ENCODE results near the gene LRMDA. TPM values are rescaled to one million over a fixed set of nuclear protein-coding genes. Genes with fewer than 3 reads are reported as not detected.

Gene LRMDA
- polyA plus RNA-seq, 2 of the 4 experiments (the other 2 are of a cell fraction), result 4.6 to 5.2 TPM

DNA sequence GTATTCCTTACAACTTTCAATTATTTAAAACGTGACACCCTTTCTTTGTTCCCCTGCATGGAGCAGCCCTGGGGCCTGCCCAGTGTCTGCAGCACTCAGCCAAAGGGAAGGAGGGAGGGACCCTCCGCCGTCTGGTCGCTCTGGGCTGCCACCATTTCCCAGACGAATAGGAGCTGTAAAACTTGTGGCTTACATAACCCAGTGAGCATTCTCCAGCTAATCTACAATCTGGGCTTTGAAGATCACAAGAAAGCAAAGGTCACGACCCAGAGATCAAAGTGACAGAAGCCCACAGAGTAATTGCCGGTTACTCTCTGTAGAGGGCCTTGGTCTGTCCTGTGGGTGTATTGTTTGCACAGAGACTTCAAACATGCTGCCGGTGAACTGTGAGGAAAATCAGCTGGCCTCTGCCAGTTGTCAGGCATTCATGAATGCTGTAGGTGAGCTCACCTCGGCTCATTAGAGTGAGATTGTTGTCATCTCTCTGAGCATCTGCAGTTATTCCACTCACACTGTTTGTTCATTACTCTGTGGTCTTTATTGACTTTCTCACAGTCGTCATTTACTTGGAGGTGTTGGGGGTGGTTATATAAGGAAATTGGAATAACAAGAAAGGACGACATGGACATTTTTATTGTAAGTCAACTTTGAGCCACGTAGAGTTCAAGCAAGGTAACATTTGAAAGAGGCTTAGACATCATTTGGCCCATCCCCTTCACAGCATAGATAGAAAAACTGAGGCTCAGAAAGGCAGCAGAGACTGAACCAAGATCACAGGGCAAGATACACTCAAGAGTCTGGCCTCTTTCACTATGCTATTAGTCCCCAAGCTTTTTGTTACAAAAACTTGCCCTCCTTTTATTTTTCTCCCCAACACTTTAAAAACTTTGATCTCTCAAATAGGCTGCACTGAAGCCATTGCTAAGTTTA lies 619.8 kb downstream of the LRMDA start:
- 36% methylated on average over 12 of the region's 12 CpGs for WGBS (ENCODE audit: missing lambda C conversion rate)
- no peak overlapping the region for H3K27ac ChIP-seq
- no peaks in the 10 kb centered on the region for H3K9me3 ChIP-seq
- POLR2A ChIA-PET, result no interaction called here
- H3K4me3 ChIP-seq, result no peak overlapping the region
- H3K4me1 ChIP-seq, result no peaks in the 10 kb centered on the region
- CTCF ChIA-PET, result interaction anchor here (0.8 to 4.7 kb wide), 4 partner anchors 12 to 655 kb away, joined by 3 to 24 read pairs (median 3); no protein-coding TSS in a partner anchor
- H3K4me2 ChIP-seq, result no peak overlapping the region
- FAIRE-seq (no peak), ATAC-seq (no peak), DNase-seq (ENCODE audit: low read depth in 1 of 2, low spot score in 1 of 2) (no peak)
- TF ChIP-seq EHMT2 (IDR thresholded peaks at IDR 0.05; ENCODE audit: low read depth) (no peak), PHF8 (IDR thresholded peaks at IDR 0.05; ENCODE audit: borderline replicate concordance, low read depth) (no peak), FOXS1 (CRISPR knock-in tag; IDR thresholded peaks at IDR 0.05) (no peak), FOSL2 (IDR thresholded peaks at IDR 0.05) (no peak), FOSL2 (CRISPR knock-in tag; IDR thresholded peaks at IDR 0.05) (no peak), HOXB5 (CRISPR knock-in tag; IDR thresholded peaks at IDR 0.05) (no peak), RFX5 (IDR thresholded peaks at IDR 0.05) (no peak), ZSCAN20 (CRISPR knock-in tag; IDR thresholded peaks at IDR 0.05) (no peak)
- TF ChIP-seq, protein P1, sequence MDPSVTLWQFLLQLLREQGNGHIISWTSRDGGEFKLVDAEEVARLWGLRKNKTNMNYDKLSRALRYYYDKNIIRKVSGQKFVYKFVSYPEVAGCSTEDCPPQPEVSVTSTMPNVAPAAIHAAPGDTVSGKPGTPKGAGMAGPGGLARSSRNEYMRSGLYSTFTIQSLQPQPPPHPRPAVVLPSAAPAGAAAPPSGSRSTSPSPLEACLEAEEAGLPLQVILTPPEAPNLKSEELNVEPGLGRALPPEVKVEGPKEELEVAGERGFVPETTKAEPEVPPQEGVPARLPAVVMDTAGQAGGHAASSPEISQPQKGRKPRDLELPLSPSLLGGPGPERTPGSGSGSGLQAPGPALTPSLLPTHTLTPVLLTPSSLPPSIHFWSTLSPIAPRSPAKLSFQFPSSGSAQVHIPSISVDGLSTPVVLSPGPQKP (IDR thresholded peaks at IDR 0.05; ENCODE audit: low read depth, low read length), result no peak
- TF ChIP-seq, protein P2, sequence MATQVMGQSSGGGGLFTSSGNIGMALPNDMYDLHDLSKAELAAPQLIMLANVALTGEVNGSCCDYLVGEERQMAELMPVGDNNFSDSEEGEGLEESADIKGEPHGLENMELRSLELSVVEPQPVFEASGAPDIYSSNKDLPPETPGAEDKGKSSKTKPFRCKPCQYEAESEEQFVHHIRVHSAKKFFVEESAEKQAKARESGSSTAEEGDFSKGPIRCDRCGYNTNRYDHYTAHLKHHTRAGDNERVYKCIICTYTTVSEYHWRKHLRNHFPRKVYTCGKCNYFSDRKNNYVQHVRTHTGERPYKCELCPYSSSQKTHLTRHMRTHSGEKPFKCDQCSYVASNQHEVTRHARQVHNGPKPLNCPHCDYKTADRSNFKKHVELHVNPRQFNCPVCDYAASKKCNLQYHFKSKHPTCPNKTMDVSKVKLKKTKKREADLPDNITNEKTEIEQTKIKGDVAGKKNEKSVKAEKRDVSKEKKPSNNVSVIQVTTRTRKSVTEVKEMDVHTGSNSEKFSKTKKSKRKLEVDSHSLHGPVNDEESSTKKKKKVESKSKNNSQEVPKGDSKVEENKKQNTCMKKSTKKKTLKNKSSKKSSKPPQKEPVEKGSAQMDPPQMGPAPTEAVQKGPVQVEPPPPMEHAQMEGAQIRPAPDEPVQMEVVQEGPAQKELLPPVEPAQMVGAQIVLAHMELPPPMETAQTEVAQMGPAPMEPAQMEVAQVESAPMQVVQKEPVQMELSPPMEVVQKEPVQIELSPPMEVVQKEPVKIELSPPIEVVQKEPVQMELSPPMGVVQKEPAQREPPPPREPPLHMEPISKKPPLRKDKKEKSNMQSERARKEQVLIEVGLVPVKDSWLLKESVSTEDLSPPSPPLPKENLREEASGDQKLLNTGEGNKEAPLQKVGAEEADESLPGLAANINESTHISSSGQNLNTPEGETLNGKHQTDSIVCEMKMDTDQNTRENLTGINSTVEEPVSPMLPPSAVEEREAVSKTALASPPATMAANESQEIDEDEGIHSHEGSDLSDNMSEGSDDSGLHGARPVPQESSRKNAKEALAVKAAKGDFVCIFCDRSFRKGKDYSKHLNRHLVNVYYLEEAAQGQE (IDR thresholded peaks at IDR 0.05), result no peak

DNA sequence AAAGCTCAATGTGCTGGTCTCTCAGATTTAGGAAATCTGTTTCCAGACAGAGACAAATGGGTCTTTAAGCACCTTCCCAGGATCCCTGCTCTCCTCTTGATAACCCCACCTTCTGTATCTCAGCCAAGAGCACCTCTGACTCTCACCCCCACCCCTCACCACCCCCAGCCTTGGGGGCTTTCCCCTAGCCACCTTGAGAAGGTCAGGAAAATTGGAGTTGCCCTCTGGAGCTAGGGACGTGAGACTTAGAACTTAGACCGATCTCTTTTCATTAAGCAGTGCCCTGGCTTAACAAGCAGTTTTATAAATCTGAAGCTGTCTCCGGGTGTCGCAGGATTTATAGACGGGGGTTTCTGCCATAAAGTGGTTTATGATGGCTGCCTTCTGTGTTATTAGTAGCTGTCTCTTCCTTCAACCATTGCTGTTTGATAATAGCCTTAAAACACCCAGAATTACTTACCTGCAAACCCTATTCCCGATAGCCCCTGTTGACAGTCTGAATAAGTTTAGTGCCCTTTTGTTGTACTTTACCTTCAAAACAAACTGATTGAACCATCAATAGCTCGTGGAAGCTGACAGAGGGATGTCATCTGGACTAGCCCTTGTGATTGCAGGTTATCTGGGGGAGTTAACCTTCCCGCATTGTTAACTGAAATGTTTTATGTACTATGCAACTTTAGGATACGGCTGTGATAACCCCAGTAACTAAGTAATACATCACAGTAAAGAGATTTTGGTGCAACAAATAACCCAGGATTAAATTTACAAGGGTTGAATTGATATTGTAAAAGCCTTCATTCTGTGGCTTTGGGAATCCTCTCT lies 621.5 kb downstream of the LRMDA start:
- Histone ChIP-seq H3K4me1 (no peaks in the 10 kb centered on the region), H3K4me3 (no peak overlapping the region), H3K9me3 (no peaks in the 10 kb centered on the region), H3K27ac (no peak overlapping the region), H3K4me2 (no peak overlapping the region)
- ATAC-seq (no peak), FAIRE-seq (no peak), DNase-seq (ENCODE audit: low read depth in 1 of 2, low spot score in 1 of 2) (no peak)
- ChIA-PET CTCF (interaction anchor here (4.7 kb wide), 1 partner anchor 16 kb away, joined by 24 read pairs; no protein-coding TSS in a partner anchor), POLR2A (no interaction called here)
- 66% methylated on average over 9 of the region's 9 CpGs for WGBS (ENCODE audit: missing lambda C conversion rate)
- TF ChIP-seq, protein P3, sequence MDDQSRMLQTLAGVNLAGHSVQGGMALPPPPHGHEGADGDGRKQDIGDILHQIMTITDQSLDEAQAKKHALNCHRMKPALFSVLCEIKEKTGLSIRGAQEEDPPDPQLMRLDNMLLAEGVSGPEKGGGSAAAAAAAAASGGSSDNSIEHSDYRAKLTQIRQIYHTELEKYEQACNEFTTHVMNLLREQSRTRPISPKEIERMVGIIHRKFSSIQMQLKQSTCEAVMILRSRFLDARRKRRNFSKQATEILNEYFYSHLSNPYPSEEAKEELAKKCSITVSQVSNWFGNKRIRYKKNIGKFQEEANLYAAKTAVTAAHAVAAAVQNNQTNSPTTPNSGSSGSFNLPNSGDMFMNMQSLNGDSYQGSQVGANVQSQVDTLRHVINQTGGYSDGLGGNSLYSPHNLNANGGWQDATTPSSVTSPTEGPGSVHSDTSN (IDR thresholded peaks at IDR 0.05), result no peak
- TF ChIP-seq ZSCAN20 (CRISPR knock-in tag; IDR thresholded peaks at IDR 0.05) (no peak), FOXS1 (CRISPR knock-in tag; IDR thresholded peaks at IDR 0.05) (no peak), EHF (CRISPR knock-in tag; IDR thresholded peaks at IDR 0.05) (no peak), SREBF2 (IDR thresholded peaks at IDR 0.05) (no peak), KDM5A (IDR thresholded peaks at IDR 0.05) (no peak), HEYL (CRISPR knock-in tag; IDR thresholded peaks at IDR 0.05) (no peak), NPAS2 (CRISPR knock-in tag; IDR thresholded peaks at IDR 0.05; ENCODE audit: borderline replicate concordance) (no peak)
- TF ChIP-seq, protein P4, sequence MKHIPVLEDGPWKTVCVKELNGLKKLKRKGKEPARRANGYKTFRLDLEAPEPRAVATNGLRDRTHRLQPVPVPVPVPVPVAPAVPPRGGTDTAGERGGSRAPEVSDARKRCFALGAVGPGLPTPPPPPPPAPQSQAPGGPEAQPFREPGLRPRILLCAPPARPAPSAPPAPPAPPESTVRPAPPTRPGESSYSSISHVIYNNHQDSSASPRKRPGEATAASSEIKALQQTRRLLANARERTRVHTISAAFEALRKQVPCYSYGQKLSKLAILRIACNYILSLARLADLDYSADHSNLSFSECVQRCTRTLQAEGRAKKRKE (CRISPR knock-in tag; IDR thresholded peaks at IDR 0.05; ENCODE audit: low read depth), result no peak
- TF ChIP-seq, protein P5, sequence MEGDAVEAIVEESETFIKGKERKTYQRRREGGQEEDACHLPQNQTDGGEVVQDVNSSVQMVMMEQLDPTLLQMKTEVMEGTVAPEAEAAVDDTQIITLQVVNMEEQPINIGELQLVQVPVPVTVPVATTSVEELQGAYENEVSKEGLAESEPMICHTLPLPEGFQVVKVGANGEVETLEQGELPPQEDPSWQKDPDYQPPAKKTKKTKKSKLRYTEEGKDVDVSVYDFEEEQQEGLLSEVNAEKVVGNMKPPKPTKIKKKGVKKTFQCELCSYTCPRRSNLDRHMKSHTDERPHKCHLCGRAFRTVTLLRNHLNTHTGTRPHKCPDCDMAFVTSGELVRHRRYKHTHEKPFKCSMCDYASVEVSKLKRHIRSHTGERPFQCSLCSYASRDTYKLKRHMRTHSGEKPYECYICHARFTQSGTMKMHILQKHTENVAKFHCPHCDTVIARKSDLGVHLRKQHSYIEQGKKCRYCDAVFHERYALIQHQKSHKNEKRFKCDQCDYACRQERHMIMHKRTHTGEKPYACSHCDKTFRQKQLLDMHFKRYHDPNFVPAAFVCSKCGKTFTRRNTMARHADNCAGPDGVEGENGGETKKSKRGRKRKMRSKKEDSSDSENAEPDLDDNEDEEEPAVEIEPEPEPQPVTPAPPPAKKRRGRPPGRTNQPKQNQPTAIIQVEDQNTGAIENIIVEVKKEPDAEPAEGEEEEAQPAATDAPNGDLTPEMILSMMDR (IDR thresholded peaks at IDR 0.05), result no peak
- TF ChIP-seq, protein P2 (IDR thresholded peaks at IDR 0.05), result no peak

Data from A549 (cell line).